IMR-90 (cell line): ENCODE results near the gene FNBP1L. TPM values are rescaled to one million over a fixed set of nuclear protein-coding genes. Genes with fewer than 3 reads are reported as not detected.
"Not testable (repeated sequence)": the region's sequence is repeated elsewhere in the genome, so short reads cannot be mapped to it uniquely, and the experiment has no call there.

Source experiments
- ATAC-seq: fragments of 200-7000 bp; cut with Tn5 transposase; 2 replicates; pipeline ENCODE4 v1.9.1; 2020; ENCODE audit warnings: low read depth, mild to moderate bottlenecking, moderate library complexity
- BruUV-seq: library from RNA; stranded (reverse); fragments of 400-500 nt; replicated peaks from 2 replicates; lab custom pipeline; 2021; lab: Mats Ljungman, UMichigan
- CTCF ChIA-PET: fragments of 300-600 bp; formaldehyde crosslinking; extraction: SDS; loops from one replicate; lab custom pipeline; 2021; ENCODE audit warnings: antibody characterized with exemption; lab: Yijun Ruan, JAX
- POLR2A ChIA-PET: fragments of 300-600 bp; sonication (Branson Sonifier 250); formaldehyde crosslinking; loops from one replicate; lab custom pipeline; 2022; ENCODE audit warnings: antibody characterized with exemption; ENCODE audit not compliant: unreplicated experiment; lab: Charles Lee
- DNase-seq: peaks from one replicate; pipeline ENCODE4 v3.0.0; 2013
- H2AFZ ChIP-seq: replicated peaks from 2 replicates; pipeline ENCODE3; 2013; ENCODE audit warnings: low read length, mild to moderate bottlenecking; ENCODE audit not compliant: poor library complexity
- H2AK5ac ChIP-seq: 2 replicates; pipeline ENCODE4 v1.6.1; 2013; ENCODE audit warnings: low read depth, low read length, inconsistent platforms
- H2AK9ac ChIP-seq: replicated peaks from 2 replicates; pipeline ENCODE3; 2013; ENCODE audit warnings: mild to moderate bottlenecking, low read depth, low read length, moderate library complexity; ENCODE audit not compliant: poor library complexity
- H2BK120ac ChIP-seq: 2 replicates; pipeline ENCODE4 v1.6.1; 2013; ENCODE audit warnings: low read depth, low read length, inconsistent platforms
- H2BK15ac ChIP-seq: 3 replicates; pipeline ENCODE4 v1.6.1; 2013; ENCODE audit warnings: low read depth, low read length, inconsistent platforms
- H2BK20ac ChIP-seq: 2 replicates; pipeline ENCODE4 v1.6.1; 2013; ENCODE audit warnings: low read depth, mild to moderate bottlenecking, inconsistent platforms, low read length, moderate library complexity
- H2BK5ac ChIP-seq: 2 replicates; pipeline ENCODE4 v1.6.1; 2013; ENCODE audit warnings: mild to moderate bottlenecking, low read depth, low read length, inconsistent platforms; ENCODE audit not compliant: poor library complexity, severe bottlenecking
- H3K14ac ChIP-seq: replicated peaks from 2 replicates; pipeline ENCODE4 v1.6.1; 2013; ENCODE audit warnings: low read depth, low read length, inconsistent platforms
- H3K18ac ChIP-seq: 2 replicates; pipeline ENCODE4 v1.6.1; 2013; ENCODE audit warnings: low read depth, low read length, control low read depth
- H3K23ac ChIP-seq: 2 replicates; pipeline ENCODE4 v1.6.1; 2013; ENCODE audit warnings: low read depth, low read length, inconsistent platforms
- H3K27ac ChIP-seq: 2 replicates; pipeline ENCODE4 v1.5.1; 2013; ENCODE audit warnings: mild to moderate bottlenecking, control low read depth, low read length; ENCODE audit not compliant: insufficient read depth
- H3K27me3 ChIP-seq: 2 replicates; pipeline ENCODE4 v1.6.1; 2013; ENCODE audit warnings: low read length; ENCODE audit not compliant: control insufficient read depth, insufficient read depth
- H3K36me3 ChIP-seq: 2 replicates; pipeline ENCODE4 v1.6.1; 2013; ENCODE audit warnings: low read length, mixed read lengths; ENCODE audit not compliant: control insufficient read depth, insufficient read depth
- H3K4ac ChIP-seq: 2 replicates; pipeline ENCODE4 v1.6.1; 2013; ENCODE audit warnings: low read depth, low read length, inconsistent platforms
- H3K4me1 ChIP-seq: 2 replicates; pipeline ENCODE4 v1.6.1; 2013; ENCODE audit warnings: low read length, mixed read lengths; ENCODE audit not compliant: control insufficient read depth, insufficient read depth
- H3K4me2 ChIP-seq: 2 replicates; pipeline ENCODE4 v1.6.1; 2013; ENCODE audit warnings: low read depth, mild to moderate bottlenecking, control low read depth, low read length, moderate library complexity
- H3K4me3 ChIP-seq: 2 replicates; pipeline ENCODE4 v1.5.1; 2013; ENCODE audit warnings: low read depth, mild to moderate bottlenecking, control low read depth, low read length, moderate library complexity; ENCODE audit not compliant: insufficient read depth
- H3K56ac ChIP-seq: 2 replicates; pipeline ENCODE4 v1.6.1; 2013; ENCODE audit warnings: low read length, inconsistent platforms; ENCODE audit not compliant: insufficient read depth; ENCODE audit errors: extremely low read depth
- H3K79me1 ChIP-seq, 2 experiments: 2 replicates each; pipeline ENCODE4 v1.6.1; 2013; ENCODE audit warnings: low read length in 2 of 2, inconsistent platforms in 1 of 2, low read depth in 1 of 2
- H3K9ac ChIP-seq: 2 replicates; pipeline ENCODE4 v1.6.1; 2013; ENCODE audit warnings: low read depth, low read length, control low read depth
- H3K9me1 ChIP-seq: 2 replicates; pipeline ENCODE4 v1.6.1; 2013; ENCODE audit warnings: low read length, inconsistent platforms; ENCODE audit not compliant: insufficient read depth
- H3K9me3 ChIP-seq: 2 replicates; pipeline ENCODE4 v1.6.1; 2013; ENCODE audit warnings: low read length; ENCODE audit not compliant: control insufficient read depth, insufficient read depth
- H4K20me1 ChIP-seq: 2 replicates; pipeline ENCODE4 v1.6.1; 2013; ENCODE audit warnings: low read length, inconsistent platforms; ENCODE audit not compliant: insufficient read depth
- H4K5ac ChIP-seq: 2 replicates; pipeline ENCODE4 v1.6.1; 2013; ENCODE audit warnings: mild to moderate bottlenecking, low read depth, low read length, control low read depth
- H4K8ac ChIP-seq, 2 experiments: 2 replicates each; pipeline ENCODE4 v1.6.1; 2013; ENCODE audit warnings: low read depth in 2 of 2, low read length in 2 of 2, control low read depth in 1 of 2, inconsistent platforms in 1 of 2
- H4K91ac ChIP-seq: 2 replicates; pipeline ENCODE4 v1.6.1; 2013; ENCODE audit warnings: low read depth, low read length, inconsistent platforms; ENCODE audit not compliant: insufficient read depth
- BHLHE40 ChIP-seq: fragments of 150-350 bp; IDR thresholded peaks from 2 replicates; pipeline ENCODE4 v1.6.1; 2016; ENCODE audit warnings: mild to moderate bottlenecking, low read depth, low read length
- CTCF ChIP-seq: conservative IDR thresholded peaks from 2 replicates; pipeline ENCODE4 v1.5.1; 2012; ENCODE audit warnings: mild to moderate bottlenecking, low read depth, low read length, improper control_type of control experiment
- NFE2L2 ChIP-seq: fragments of 150-350 bp; IDR thresholded peaks from 2 replicates; pipeline ENCODE4 v1.6.1; 2016; ENCODE audit warnings: low read depth, mild to moderate bottlenecking, low read length
- RFX5 ChIP-seq: IDR thresholded peaks from 2 replicates; pipeline ENCODE4 v1.8.0; 2012; ENCODE audit warnings: low read depth, mild to moderate bottlenecking, low read length, moderate library complexity
- WGBS, 2 experiments: methylation state at CpG; one replicate each; pipeline versions ENCODE4 v1.1.5 to v1.1.7; 2013; ENCODE audit warnings: missing lambda C conversion rate in 2 of 2; ENCODE audit not compliant: insufficient read length in 1 of 2; ENCODE audit errors: extremely low coverage in 2 of 2; 5-methylcytosine and 5-hydroxymethylcytosine counted together
- dilution Hi-C: fragments of 300-500 bp; cut with HindIII; formaldehyde crosslinking; loops from one replicate; pipeline ENCODE4 v1.14.3; 2018; ENCODE audit warnings: low sequenced_read_pairs; ENCODE audit not compliant: unreplicated experiment
- in situ Hi-C: fragments of 300-500 bp; cut with MboI; formaldehyde crosslinking; loops from 3 replicates; pipeline ENCODE4 v1.14.3; 2019; ENCODE audit warnings: low sequenced_read_pairs, inconsistent platforms, mixed read lengths
- intact Hi-C: fragments of 100-400 bp; cut with micrococcal nuclease; formaldehyde crosslinking; loops from 2 replicates; pipeline ENCODE4 v1.10.0; 2022
- polyA plus RNA-seq, 3 experiments: library from polyadenylated mRNA; depleted of rRNA; stranded (reverse); fragments of >200 nt; gene quantifications; 2 replicates each; pipeline ENCODE4 v1.2.3, GENCODE V29; 2012; ENCODE audit warnings: low replicate concordance in 1 of 3
- total RNA-seq: library from RNA; depleted of rRNA; stranded (reverse); fragments of >200 nt; gene quantifications from 2 replicates; pipeline ENCODE4 v1.2.3, GENCODE V29; 2012

Gene FNBP1L
- total and polyA plus RNA-seq, 2 of the 4 experiments (the other 2 are of a cell fraction): 9.3 to 15.2 TPM

- BruUV-seq: no TSS peak
- no peak overlapping the region for H2BK120ac ChIP-seq
- H4K20me1 ChIP-seq: peaks cover 3% of the 10 kb centered on the region; the same call in 1 of the 2 replicates
- in situ Hi-C loops (loop anchor here (25.0 kb wide), 1 partner anchor 94 kb away; no protein-coding TSS in a partner anchor), dilution Hi-C loops (no loop called here), intact Hi-C loops (no loop called here)
- H2AK9ac ChIP-seq: no peak overlapping the region
- H3K14ac ChIP-seq: no peak overlapping the region
- no peak overlapping the region for H2BK20ac ChIP-seq
- no peak overlapping the region for H3K4ac ChIP-seq
- no peak overlapping the region for H4K91ac ChIP-seq
- H2BK15ac ChIP-seq: no peak overlapping the region
- no peak overlapping the region for H3K4me3 ChIP-seq
- no peak overlapping the region for H2AK5ac ChIP-seq
- peaks cover 3% of the 10 kb centered on the region; the same call in 1 of the 2 replicates for H3K9me3 ChIP-seq
- H3K4me1 ChIP-seq: no peaks in the 10 kb centered on the region
- no peaks in the 10 kb centered on the region for H3K36me3 ChIP-seq
- H3K79me1 ChIP-seq: peaks cover 8 to 29% of the 10 kb centered on the region in 2 experiments; a peak in 3 of 4 replicates
- H3K27me3 ChIP-seq: no peaks in the 10 kb centered on the region
- no peak overlapping the region for H3K18ac ChIP-seq
- ATAC-seq: no peak
- H3K9ac ChIP-seq: no peak overlapping the region
- no peak overlapping the region for H2AFZ ChIP-seq
- H3K9me1 ChIP-seq: no peaks in the 10 kb centered on the region
- no peak overlapping the region for H3K23ac ChIP-seq
- peak; percentile 22 for DNase-seq
- ChIA-PET CTCF (no interaction called here), POLR2A (no interaction called here)
- no peak overlapping the region for H3K56ac ChIP-seq
- no peak overlapping the region for H2BK5ac ChIP-seq
- H3K27ac ChIP-seq: no peak overlapping the region
- no CpG with 5 or more reads among the region's 3 CpGs for WGBS, 2 experiments
- no peak for TF ChIP-seq NFE2L2
- no peak for TF ChIP-seq CTCF
- no peak for TF ChIP-seq RFX5
- no peak for TF ChIP-seq BHLHE40
- H4K8ac ChIP-seq: no peak overlapping the region
- no peak overlapping the region for H4K5ac ChIP-seq
- no peak overlapping the region for H3K4me2 ChIP-seq
Observed at GRCh38 chr1:93468662-93469061, 20.7 kb downstream of the FNBP1L start.

- H4K5ac ChIP-seq, H3K9ac ChIP-seq, H3K4me3 ChIP-seq, H2AK9ac ChIP-seq, dilution Hi-C loops, H2AFZ ChIP-seq, H3K18ac ChIP-seq, BruUV-seq, H3K9me3 ChIP-seq, H3K36me3 ChIP-seq, DNase-seq, H2BK15ac ChIP-seq, H3K56ac ChIP-seq, H4K20me1 ChIP-seq, ATAC-seq, H3K4me2 ChIP-seq, H2AK5ac ChIP-seq, CTCF ChIA-PET, H3K9me1 ChIP-seq, H3K4me1 ChIP-seq, H4K8ac ChIP-seq, POLR2A ChIA-PET, intact Hi-C loops, H2BK20ac ChIP-seq, H3K27me3 ChIP-seq, H3K14ac ChIP-seq, H3K4ac ChIP-seq, H4K91ac ChIP-seq, H2BK120ac ChIP-seq, H3K27ac ChIP-seq, H3K23ac ChIP-seq, H2BK5ac ChIP-seq: not testable (repeated sequence)
- H3K79me1 ChIP-seq: peaks cover 10 to 29% of the 10 kb centered on the region in 2 experiments; a peak in 3 of 4 replicates
- no CpG with 5 or more reads among the region's 3 CpGs for WGBS, 2 experiments
- in situ Hi-C loops: loop anchor here (25.0 kb wide), 1 partner anchor 93 kb away; no protein-coding TSS in a partner anchor
Observed at GRCh38 chr1:93469223-93469622, 21.3 kb downstream of the FNBP1L start.
